ENCODE data around the gene SVIL. TPM values are rescaled to one million over a fixed set of nuclear protein-coding genes. Genes with fewer than 3 reads are reported as not detected.

The SVIL gene
- total and polyA plus RNA-seq, 11 donors, result 95.2 to 589 (median 355) TPM

DNA sequence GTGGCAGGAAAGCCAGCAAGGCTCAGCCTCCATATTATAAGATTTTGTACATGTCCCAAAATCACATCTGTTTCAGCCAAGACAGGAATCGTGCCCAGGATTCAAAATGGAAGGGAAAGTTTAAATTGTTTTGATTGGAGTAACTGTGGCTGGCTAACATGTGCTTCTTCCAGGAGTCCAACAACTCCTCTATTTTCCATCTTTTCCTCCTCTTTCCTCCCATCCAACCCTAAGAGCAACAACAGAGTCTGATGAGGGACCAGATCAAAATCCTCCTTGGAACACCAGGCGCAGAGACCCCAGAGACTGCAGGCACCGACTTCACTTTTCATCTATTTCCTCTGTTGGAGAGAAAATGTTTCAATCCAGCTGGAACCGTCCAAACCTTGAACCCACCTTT lies 36.0 kb upstream of the SVIL start:
- 68 to 75% (median 70%) methylated on average over 4 of the region's 4 CpGs for WGBS, 4 donors

DNA sequence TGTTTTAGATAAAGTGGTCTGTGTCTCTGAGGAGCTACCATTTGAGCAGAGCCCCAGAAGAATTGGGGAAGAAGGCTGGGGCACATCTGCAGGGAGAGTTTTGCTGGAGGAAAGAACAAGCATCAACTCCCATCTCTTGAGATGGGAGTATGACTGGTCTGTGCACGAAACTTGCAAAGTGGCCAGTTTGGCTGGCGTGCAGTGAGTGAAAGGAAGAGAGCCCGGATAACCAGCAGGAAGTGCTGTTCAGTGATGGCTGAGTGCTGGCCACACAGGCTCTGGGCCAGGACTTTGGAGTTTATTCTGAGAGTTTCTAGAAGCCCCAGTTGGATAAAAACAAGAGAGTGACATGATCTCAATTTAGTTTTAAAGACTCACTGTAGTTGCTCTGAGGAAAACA lies 34.4 kb upstream of the SVIL start:
- Histone ChIP-seq H3K27ac (peak overlapping the region in 3 of 12 donors; percentile 14 to 36 (median 32)), H3K4me1 (peaks cover 0 to 30% (median 8%) of the 10 kb centered on the region in 12 donors), H3K4me3 (no peak overlapping the region), H3K27me3 (no peaks in the 10 kb centered on the region), H3K36me3 (no peaks in the 10 kb centered on the region), H3K9me3 (peaks cover 0 to 6% (median 0%) of the 10 kb centered on the region in 12 donors)
- peak in 4 of 5 donors; percentile 41 to 74 (median 57) for DNase-seq
- no peak for TF ChIP-seq POLR2A (IDR thresholded peaks at IDR 0.05)
- TF ChIP-seq, protein P1, sequence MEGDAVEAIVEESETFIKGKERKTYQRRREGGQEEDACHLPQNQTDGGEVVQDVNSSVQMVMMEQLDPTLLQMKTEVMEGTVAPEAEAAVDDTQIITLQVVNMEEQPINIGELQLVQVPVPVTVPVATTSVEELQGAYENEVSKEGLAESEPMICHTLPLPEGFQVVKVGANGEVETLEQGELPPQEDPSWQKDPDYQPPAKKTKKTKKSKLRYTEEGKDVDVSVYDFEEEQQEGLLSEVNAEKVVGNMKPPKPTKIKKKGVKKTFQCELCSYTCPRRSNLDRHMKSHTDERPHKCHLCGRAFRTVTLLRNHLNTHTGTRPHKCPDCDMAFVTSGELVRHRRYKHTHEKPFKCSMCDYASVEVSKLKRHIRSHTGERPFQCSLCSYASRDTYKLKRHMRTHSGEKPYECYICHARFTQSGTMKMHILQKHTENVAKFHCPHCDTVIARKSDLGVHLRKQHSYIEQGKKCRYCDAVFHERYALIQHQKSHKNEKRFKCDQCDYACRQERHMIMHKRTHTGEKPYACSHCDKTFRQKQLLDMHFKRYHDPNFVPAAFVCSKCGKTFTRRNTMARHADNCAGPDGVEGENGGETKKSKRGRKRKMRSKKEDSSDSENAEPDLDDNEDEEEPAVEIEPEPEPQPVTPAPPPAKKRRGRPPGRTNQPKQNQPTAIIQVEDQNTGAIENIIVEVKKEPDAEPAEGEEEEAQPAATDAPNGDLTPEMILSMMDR (IDR thresholded peaks at IDR 0.05), result peak in 4 of 12 donors; percentile 17 to 35 (median 28)
- intact Hi-C loops (cut with DNase I), result no loop called here
- peak; percentile 43 to 93 (median 82) for ATAC-seq
- 32 to 58% (median 37%) methylated on average over 3 of the region's 3 CpGs for WGBS, 4 donors

More for the DNA sequence above, 36.0 kb upstream of the SVIL start:
- Histone ChIP-seq H3K9me3 (peaks cover 0 to 22% (median 0%) of the 10 kb centered on the region in 12 donors), H3K27ac (peak overlapping the region in 3 of 12 donors; percentile 4 to 19 (median 19)), H3K4me1 (peaks cover 0 to 30% (median 8%) of the 10 kb centered on the region in 12 donors), H3K4me3 (no peak overlapping the region), H3K36me3 (peaks cover 0 to 7% (median 0%) of the 10 kb centered on the region in 9 donors), H3K27me3 (no peaks in the 10 kb centered on the region)
- no peak for ATAC-seq
- TF ChIP-seq, protein P1 (IDR thresholded peaks at IDR 0.05), result no peak
- no peak for TF ChIP-seq POLR2A (IDR thresholded peaks at IDR 0.05)
- intact Hi-C loops (cut with DNase I), result no loop called here
- no peak for DNase-seq

DNA sequence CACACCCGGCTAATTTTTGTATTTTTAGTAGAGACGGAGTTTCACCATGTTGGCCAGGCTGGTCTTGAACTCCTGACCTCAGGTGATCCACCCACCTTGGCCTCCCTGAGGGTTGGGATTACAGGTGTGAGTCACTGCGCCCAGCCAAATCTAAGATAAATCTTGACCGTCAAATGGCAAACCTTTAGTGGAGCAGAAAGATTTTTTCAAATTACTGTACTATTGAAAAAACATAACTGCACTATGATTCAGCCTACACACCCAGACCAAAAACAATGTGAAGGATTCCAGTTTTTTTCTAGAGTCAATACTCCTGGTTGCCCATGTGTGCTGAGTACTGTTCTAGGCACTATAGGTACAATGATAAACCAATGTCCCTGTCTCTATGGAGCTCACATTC lies 33.9 kb upstream of the SVIL start:
- H3K4me1 ChIP-seq, result peaks cover 0 to 30% (median 8%) of the 10 kb centered on the region in 12 donors
- H3K36me3 ChIP-seq, result no peaks in the 10 kb centered on the region
- no peak for DNase-seq
- no peaks in the 10 kb centered on the region for H3K27me3 ChIP-seq
- no peak overlapping the region for H3K4me3 ChIP-seq
- 88 to 97% (median 94%) methylated on average over 4 of the region's 4 CpGs for WGBS, 4 donors
- H3K27ac ChIP-seq, result peak overlapping the region in 1 of 12 donors; percentile 14
- ATAC-seq, result peak in 1 of 4 donors; percentile 30
- H3K9me3 ChIP-seq, result peaks cover 0 to under 1% (median 0%) of the 10 kb centered on the region in 12 donors
- intact Hi-C loops (cut with DNase I), result no loop called here
- TF ChIP-seq POLR2A (IDR thresholded peaks at IDR 0.05), result no peak
- TF ChIP-seq, protein P1 (IDR thresholded peaks at IDR 0.05), result no peak

DNA sequence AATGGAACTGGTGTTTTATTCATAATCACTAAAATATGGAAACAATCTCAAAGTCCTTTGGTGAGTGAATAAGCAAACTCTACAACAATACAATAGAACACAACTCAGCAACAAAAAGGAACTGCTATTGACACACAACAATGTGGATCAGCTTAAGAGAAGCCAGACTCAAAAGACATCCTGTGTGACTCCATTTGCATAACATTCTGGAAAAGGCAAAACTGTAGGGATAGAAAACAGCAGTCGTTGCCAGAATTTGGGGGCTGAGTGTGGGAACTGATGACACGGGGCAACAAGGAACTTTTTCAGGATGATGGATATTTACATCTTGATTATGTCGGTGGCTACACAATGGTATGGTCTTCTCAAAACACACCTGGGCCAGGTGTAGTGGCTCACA lies 32.4 kb upstream of the SVIL start:
- intact Hi-C loops (cut with DNase I), result no loop called here
- no peak for ATAC-seq
- no peaks in the 10 kb centered on the region for H3K27me3 ChIP-seq
- H3K4me1 ChIP-seq, result peaks cover 0 to 30% (median 8%) of the 10 kb centered on the region in 12 donors
- DNase-seq, result no peak
- H3K27ac ChIP-seq, result no peak overlapping the region
- WGBS, 4 donors, result 82 to 90% (median 83%) methylated on average over 3 of the region's 3 CpGs
- no peak overlapping the region for H3K4me3 ChIP-seq
- H3K36me3 ChIP-seq, result no peaks in the 10 kb centered on the region
- H3K9me3 ChIP-seq, result no peaks in the 10 kb centered on the region
- TF ChIP-seq, protein P1 (IDR thresholded peaks at IDR 0.05), result no peak
- no peak for TF ChIP-seq POLR2A (IDR thresholded peaks at IDR 0.05)

Measured in heart left ventricle (tissue), 16 donors.